Measurements from ENCODE around the gene PHACTR1.

The PHACTR1 gene

DNA sequence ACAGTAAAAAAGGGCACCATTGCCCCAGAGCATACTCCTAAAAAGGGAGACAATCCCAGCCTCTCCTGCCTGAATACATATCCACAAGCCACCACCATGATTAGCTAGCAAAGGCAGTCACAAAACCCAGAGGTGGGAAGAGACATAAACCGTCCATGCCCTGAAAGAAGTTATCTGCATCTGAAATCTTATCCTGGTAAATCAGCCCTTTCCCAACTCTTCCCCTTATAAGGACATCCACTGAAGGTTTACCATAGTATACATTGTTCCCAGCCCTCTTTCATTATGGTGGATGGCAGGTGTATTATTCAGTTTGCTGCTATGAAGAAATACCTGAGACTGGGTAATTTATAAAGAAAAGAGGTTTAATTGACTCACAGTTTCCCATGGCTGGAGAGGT lies 516.5 kb downstream of the PHACTR1 start:
- H3K4me3 ChIP-seq (ENCODE audit: low read depth, low read length) = no peak overlapping the region
- TF ChIP-seq, protein P1, sequence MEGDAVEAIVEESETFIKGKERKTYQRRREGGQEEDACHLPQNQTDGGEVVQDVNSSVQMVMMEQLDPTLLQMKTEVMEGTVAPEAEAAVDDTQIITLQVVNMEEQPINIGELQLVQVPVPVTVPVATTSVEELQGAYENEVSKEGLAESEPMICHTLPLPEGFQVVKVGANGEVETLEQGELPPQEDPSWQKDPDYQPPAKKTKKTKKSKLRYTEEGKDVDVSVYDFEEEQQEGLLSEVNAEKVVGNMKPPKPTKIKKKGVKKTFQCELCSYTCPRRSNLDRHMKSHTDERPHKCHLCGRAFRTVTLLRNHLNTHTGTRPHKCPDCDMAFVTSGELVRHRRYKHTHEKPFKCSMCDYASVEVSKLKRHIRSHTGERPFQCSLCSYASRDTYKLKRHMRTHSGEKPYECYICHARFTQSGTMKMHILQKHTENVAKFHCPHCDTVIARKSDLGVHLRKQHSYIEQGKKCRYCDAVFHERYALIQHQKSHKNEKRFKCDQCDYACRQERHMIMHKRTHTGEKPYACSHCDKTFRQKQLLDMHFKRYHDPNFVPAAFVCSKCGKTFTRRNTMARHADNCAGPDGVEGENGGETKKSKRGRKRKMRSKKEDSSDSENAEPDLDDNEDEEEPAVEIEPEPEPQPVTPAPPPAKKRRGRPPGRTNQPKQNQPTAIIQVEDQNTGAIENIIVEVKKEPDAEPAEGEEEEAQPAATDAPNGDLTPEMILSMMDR (IDR thresholded peaks at IDR 0.05; ENCODE audit: low read depth, low read length, missing control alignments) = no peak
- no peak for DNase-seq (ENCODE audit: low read depth)
- in situ Hi-C loops (cut with HindIII; ENCODE audit: low sequenced_read_pairs) = no loop called here

DNA sequence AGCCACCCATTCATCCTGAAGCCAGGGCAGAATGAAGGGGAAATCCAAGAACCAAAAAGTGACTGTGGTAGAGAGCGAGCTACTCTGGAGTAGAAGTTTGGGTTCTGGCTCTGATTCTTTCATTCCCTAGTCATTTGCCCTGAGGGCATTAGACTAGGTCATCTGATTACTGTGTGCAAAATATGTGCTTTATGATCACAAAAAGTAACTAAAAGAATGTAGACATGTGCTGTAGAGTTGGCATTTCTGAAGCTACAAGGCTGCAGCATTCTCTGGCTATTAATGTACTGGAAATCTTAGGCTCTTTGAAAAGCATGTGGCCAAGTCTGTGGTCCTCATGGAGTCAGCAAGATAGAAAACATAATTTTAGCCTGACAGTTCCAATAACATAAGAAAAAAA lies 517.6 kb downstream of the PHACTR1 start:
- in situ Hi-C loops (cut with HindIII; ENCODE audit: low sequenced_read_pairs) = no loop called here
- no peak overlapping the region for H3K4me3 ChIP-seq (ENCODE audit: low read depth, low read length)
- TF ChIP-seq, protein P1 (IDR thresholded peaks at IDR 0.05; ENCODE audit: low read depth, low read length, missing control alignments) = no peak
- DNase-seq (ENCODE audit: low read depth) = no peak

GRCh38 chr6:13235339-13235738 lies 518.8 kb downstream of the PHACTR1 start:
- TF ChIP-seq, protein P1 (IDR thresholded peaks at IDR 0.05; ENCODE audit: low read depth, low read length, missing control alignments) = no peak
- no peak for DNase-seq (ENCODE audit: low read depth)
- H3K4me3 ChIP-seq (ENCODE audit: low read depth, low read length) = no peak overlapping the region
- in situ Hi-C loops (cut with HindIII; ENCODE audit: low sequenced_read_pairs) = no loop called here

GRCh38 chr6:13237318-13237717 lies 520.8 kb downstream of the PHACTR1 start:
- in situ Hi-C loops (cut with HindIII; ENCODE audit: low sequenced_read_pairs) = no loop called here

GRCh38 chr6:13238017-13238416 lies 521.5 kb downstream of the PHACTR1 start:
- TF ChIP-seq, protein P1 (IDR thresholded peaks at IDR 0.05; ENCODE audit: low read depth, low read length, missing control alignments) = no peak
- H3K4me3 ChIP-seq (ENCODE audit: low read depth, low read length) = no peak overlapping the region
- in situ Hi-C loops (cut with HindIII; ENCODE audit: low sequenced_read_pairs) = no loop called here
- DNase-seq (ENCODE audit: low read depth) = no peak

More at GRCh38 chr6:13237318-13237717, 520.8 kb downstream of the PHACTR1 start:
- H3K4me3 ChIP-seq (ENCODE audit: low read depth, low read length) = no peak overlapping the region
- DNase-seq (ENCODE audit: low read depth) = no peak
- TF ChIP-seq, protein P1 (IDR thresholded peaks at IDR 0.05; ENCODE audit: low read depth, low read length, missing control alignments) = no peak

DNA sequence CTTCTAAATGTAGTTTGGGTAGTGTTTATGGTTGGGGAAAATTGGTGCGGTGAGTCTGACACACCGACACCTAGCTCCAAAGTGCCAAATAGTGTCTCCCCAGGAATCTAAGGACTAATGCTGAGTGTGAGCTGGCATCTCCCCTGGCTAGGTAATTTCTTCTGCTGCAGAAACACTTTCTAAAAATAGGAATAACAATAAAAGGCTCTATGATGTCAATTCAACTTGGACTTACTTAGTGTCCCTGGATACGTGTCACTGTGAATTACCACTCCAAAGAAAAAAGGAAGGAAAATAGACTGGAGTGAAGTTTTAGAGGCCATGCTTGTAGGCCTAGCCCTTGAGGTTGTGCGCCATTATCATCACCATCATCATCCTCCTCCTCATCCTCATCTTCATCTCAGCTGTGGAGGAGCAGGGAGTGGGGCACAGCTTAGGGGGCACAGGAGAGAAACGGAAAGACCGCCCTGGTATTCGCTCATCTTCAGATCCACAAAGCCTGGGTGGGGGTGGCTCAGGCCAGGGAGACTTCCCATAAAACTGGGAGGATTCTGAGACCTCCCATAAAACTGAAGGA lies 522.2 kb downstream of the PHACTR1 start:
- in situ Hi-C loops (cut with HindIII; ENCODE audit: low sequenced_read_pairs) = no loop called here
- H3K4me3 ChIP-seq (ENCODE audit: low read depth, low read length) = no peak overlapping the region
- TF ChIP-seq, protein P1 (IDR thresholded peaks at IDR 0.05; ENCODE audit: low read depth, low read length, missing control alignments) = no peak
- no peak for DNase-seq (ENCODE audit: low read depth)
